ENCODE data around the gene PRAMEF18. TPM values are rescaled to one million over a fixed set of nuclear protein-coding genes. Genes with fewer than 3 reads are reported as not detected.
"Not testable (repeated sequence)": the region's sequence is repeated elsewhere in the genome, so short reads cannot be mapped to it uniquely, and the experiment has no call there.

The PRAMEF18 gene
- total and polyA plus RNA-seq, 11 donors: not detected

DNA sequence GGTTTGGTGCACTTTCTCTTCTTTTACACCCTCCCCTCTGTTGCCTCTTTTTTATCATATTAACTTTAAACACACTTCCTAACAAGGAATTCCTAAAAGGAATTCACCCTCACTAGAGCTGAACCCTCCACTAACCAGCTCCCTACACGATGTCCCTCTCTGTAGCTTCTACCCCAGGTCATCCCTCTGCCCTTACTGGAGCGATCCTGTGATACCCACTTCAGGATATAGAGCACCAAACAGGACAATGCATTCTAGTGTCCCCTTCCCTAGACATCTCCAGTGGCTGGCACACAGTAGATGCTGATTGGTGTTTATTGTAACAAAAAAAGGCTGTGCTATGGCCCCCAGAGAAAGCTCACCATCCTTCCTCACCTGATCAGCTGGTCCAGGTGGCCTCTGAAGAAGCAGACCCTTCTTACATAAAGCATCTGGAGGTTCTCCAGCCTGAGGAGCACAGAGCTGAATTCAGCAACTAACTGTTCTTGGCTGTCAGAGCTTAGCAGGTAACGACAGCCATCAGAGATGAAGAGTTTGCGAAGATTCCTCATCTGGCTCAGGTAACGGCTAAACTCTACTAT, 1.4 kb downstream of the PRAMEF18 start:
- Histone ChIP-seq H3K9me3 (no peaks in the 10 kb centered on the region), H3K27me3 (peaks cover 0 to 7% (median 3%) of the 10 kb centered on the region in 9 donors), H3K36me3 (no peaks in the 10 kb centered on the region), H3K4me1 (no peaks in the 10 kb centered on the region), H3K27ac (no peak overlapping the region), H3K4me3 (no peak overlapping the region)
- DNase-seq (peak in 1 of 5 donors; percentile 10), ATAC-seq (peak in 1 of 4 donors; percentile 54)
- TF ChIP-seq, protein P1, sequence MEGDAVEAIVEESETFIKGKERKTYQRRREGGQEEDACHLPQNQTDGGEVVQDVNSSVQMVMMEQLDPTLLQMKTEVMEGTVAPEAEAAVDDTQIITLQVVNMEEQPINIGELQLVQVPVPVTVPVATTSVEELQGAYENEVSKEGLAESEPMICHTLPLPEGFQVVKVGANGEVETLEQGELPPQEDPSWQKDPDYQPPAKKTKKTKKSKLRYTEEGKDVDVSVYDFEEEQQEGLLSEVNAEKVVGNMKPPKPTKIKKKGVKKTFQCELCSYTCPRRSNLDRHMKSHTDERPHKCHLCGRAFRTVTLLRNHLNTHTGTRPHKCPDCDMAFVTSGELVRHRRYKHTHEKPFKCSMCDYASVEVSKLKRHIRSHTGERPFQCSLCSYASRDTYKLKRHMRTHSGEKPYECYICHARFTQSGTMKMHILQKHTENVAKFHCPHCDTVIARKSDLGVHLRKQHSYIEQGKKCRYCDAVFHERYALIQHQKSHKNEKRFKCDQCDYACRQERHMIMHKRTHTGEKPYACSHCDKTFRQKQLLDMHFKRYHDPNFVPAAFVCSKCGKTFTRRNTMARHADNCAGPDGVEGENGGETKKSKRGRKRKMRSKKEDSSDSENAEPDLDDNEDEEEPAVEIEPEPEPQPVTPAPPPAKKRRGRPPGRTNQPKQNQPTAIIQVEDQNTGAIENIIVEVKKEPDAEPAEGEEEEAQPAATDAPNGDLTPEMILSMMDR (IDR thresholded peaks at IDR 0.05): no peak
- intact Hi-C loops (cut with DNase I): no loop called here
- 74 to 83% (median 77%) methylated on average over 5 of the region's 5 CpGs for WGBS, 4 donors

DNA sequence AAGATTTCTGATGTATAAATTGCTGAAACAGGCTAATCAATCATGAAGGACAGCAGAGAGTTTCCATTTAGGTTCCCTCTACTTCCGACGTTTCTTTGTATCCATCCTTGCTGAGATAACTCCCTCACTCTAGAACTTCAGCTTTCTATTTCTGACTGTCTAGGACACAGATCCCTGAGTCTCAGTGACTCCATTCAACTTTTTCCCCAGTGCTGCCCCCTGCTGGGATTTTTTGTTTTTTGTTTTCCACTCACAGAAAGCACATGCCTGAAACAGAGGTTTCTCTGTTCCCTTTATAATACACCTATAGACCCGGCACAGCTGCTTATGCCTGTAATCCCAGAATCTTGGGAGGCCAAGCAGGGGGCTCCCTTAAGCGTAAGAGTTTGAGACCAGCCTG, 3.2 kb downstream of the PRAMEF18 start:
- H3K9me3 ChIP-seq; H3K27ac ChIP-seq; H3K4me1 ChIP-seq; ATAC-seq; H3K27me3 ChIP-seq; intact Hi-C loops (cut with DNase I); H3K36me3 ChIP-seq; H3K4me3 ChIP-seq; DNase-seq: not testable (repeated sequence)
- WGBS, 4 donors: no CpG with 5 or more reads among the region's 4 CpGs

DNA sequence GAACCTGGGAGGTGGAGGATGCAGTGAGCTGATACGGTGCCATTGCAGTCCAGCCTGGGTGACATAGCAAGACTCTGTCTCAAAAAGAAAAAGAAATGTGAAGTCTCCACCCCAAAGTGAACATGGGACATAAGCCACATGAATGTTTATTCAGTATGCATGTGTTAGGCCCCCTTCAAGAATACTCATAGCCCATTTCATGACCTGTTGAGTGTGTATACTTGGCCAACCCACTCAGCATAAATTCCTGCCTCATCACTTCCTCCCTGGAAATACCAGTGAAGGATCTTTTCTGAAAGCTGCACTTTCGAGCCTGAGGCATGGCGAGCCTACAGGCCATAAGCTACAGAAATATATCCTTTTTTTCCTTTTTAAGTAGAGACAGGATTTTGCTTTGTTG, 6.8 kb downstream of the PRAMEF18 start:
- H3K9me3 ChIP-seq; H3K4me3 ChIP-seq; H3K36me3 ChIP-seq; H3K27me3 ChIP-seq; DNase-seq; intact Hi-C loops (cut with DNase I); H3K4me1 ChIP-seq; ATAC-seq; H3K27ac ChIP-seq: not testable (repeated sequence)
- no CpG with 5 or more reads among the region's 3 CpGs for WGBS, 4 donors

DNA sequence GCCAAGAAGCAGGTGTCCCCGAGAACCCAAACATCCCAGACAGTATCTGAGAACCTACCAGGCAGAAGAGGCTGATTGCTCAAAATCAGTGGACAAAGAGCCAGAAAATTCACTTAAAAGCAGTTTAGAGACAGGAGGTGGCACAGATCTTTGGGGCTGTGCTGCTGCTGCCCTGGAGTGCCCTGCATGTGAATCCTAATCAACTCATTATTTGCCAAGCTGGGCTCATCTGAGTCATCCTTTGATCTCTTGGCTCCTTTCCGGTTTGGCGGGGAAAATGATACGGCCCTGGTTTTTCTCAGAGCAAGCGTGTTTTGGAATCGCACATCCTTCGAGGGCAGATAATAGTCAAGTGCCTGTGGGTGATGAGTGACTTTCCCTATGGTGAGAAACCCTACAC, 9.3 kb downstream of the PRAMEF18 start:
- H3K4me3 ChIP-seq; H3K4me1 ChIP-seq; H3K36me3 ChIP-seq; H3K9me3 ChIP-seq; DNase-seq; H3K27me3 ChIP-seq; intact Hi-C loops (cut with DNase I); ATAC-seq; H3K27ac ChIP-seq: not testable (repeated sequence)
- no CpG with 5 or more reads among the region's 7 CpGs for WGBS, 4 donors

DNA sequence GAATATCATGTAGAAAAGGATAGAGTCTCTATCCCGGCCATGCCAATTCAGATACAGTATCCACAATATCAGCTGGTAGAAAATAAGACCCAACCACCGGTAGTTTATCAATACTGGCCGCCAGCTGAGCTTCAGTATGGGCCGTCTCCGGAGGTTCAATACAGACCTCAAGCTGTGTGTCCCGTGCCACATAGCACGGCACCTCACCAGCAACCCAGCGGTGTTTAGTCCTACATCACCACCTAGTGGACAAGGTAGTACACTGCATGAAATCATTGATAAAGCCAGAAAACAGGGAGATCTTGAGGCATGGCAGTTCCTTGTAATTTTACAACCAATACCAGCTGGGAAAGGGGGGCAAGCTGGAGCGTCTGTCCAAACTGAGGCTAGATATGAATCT, 17.2 kb downstream of the PRAMEF18 start:
- H3K27ac ChIP-seq; H3K27me3 ChIP-seq; H3K4me3 ChIP-seq; intact Hi-C loops (cut with DNase I); H3K36me3 ChIP-seq; H3K9me3 ChIP-seq; H3K4me1 ChIP-seq; DNase-seq; ATAC-seq: not testable (repeated sequence)
- WGBS, 4 donors: no CpG with 5 or more reads among the region's 9 CpGs

DNA sequence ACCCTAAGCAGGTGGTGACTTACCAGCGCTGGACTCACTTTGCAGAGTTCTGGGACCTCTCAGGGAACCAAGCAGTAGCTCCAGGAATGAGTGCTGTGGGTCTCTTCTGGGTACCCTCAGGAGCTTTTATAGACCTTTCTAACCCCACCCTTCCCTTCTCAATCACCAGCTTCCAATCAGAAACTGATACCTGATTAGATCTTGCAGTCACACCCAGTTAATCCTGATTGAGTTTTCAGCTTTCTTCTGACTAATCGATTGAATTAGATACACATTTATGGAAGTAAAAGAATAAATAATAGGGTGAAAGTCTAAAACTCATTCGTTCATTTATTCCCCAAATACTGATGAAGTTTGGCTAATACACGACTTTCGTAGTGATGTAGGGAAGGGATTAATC, 24.6 kb downstream of the PRAMEF18 start, which contains the start of gene PRAMEF13:
Gene PRAMEF13, minus strand, starts transcription at position 101 of the 400 bp plus-strand sequence. CDS start 1,820 bp downstream, outside the sequence.
- H3K4me1 ChIP-seq; H3K27me3 ChIP-seq; H3K36me3 ChIP-seq; ATAC-seq; intact Hi-C loops (cut with DNase I); H3K9me3 ChIP-seq; H3K27ac ChIP-seq; H3K4me3 ChIP-seq; DNase-seq: not testable (repeated sequence)
- WGBS, 4 donors: 91% methylated on average over 3 of the region's 5 CpGs; no CpG with 5 or more reads in 3 of the 4 donors

Other genes with a start within 250 kb of the PRAMEF18 start
- not detected for gene PRAMEF27, start 169.6 kb downstream of the PRAMEF18 start, total RNA-seq
- not detected for gene PRAMEF27, start 169.6 kb downstream of the PRAMEF18 start, polyA plus RNA-seq
- not detected for gene HNRNPCL3, start 165.4 kb downstream of the PRAMEF18 start, total RNA-seq
- gene HNRNPCL3, start 165.4 kb downstream of the PRAMEF18 start, polyA plus RNA-seq: not detected
- not detected for gene PRAMEF25, start 155.4 kb downstream of the PRAMEF18 start, total RNA-seq
- gene PRAMEF25, start 155.4 kb downstream of the PRAMEF18 start, polyA plus RNA-seq: not detected
- gene HNRNPCL2, start 109.3 kb downstream of the PRAMEF18 start, total RNA-seq: not detected
- gene HNRNPCL2, start 109.3 kb downstream of the PRAMEF18 start, polyA plus RNA-seq: not detected
- not detected for gene PRAMEF26, start 70.1 kb downstream of the PRAMEF18 start, total RNA-seq
- gene PRAMEF26, start 70.1 kb downstream of the PRAMEF18 start, polyA plus RNA-seq: not detected
- not detected for gene HNRNPCL4, start 60.5 kb downstream of the PRAMEF18 start, total RNA-seq
- not detected for gene HNRNPCL4, start 60.5 kb downstream of the PRAMEF18 start, polyA plus RNA-seq
- not detected for gene PRAMEF9, start 54.3 kb downstream of the PRAMEF18 start, total RNA-seq
- gene PRAMEF9, start 54.3 kb downstream of the PRAMEF18 start, polyA plus RNA-seq: not detected
- not detected for gene PRAMEF13, start 24.7 kb downstream of the PRAMEF18 start, total RNA-seq
- not detected for gene PRAMEF13, start 24.7 kb downstream of the PRAMEF18 start, polyA plus RNA-seq
- gene PRAMEF5, start 28.0 kb upstream of the PRAMEF18 start, total RNA-seq: not detected
- not detected for gene PRAMEF5, start 28.0 kb upstream of the PRAMEF18 start, polyA plus RNA-seq
- not detected for gene PRAMEF8, start 59.0 kb upstream of the PRAMEF18 start, total RNA-seq
- gene PRAMEF8, start 59.0 kb upstream of the PRAMEF18 start, polyA plus RNA-seq: not detected
- gene PRAMEF33, start 77.4 kb upstream of the PRAMEF18 start, total RNA-seq: not detected
- not detected for gene PRAMEF33, start 77.4 kb upstream of the PRAMEF18 start, polyA plus RNA-seq
- not detected for gene PRAMEF15, start 89.4 kb upstream of the PRAMEF18 start, total RNA-seq
- gene PRAMEF15, start 89.4 kb upstream of the PRAMEF18 start, polyA plus RNA-seq: not detected
- gene PRAMEF14, start 121.0 kb upstream of the PRAMEF18 start, total RNA-seq: not detected
- not detected for gene PRAMEF14, start 121.0 kb upstream of the PRAMEF18 start, polyA plus RNA-seq
- not detected for gene PRAMEF19, start 145.8 kb upstream of the PRAMEF18 start, total RNA-seq
- not detected for gene PRAMEF19, start 145.8 kb upstream of the PRAMEF18 start, polyA plus RNA-seq
- gene PRAMEF17, start 163.5 kb upstream of the PRAMEF18 start, total RNA-seq: not detected
- gene PRAMEF17, start 163.5 kb upstream of the PRAMEF18 start, polyA plus RNA-seq: not detected
- gene PRAMEF20, start 184.3 kb upstream of the PRAMEF18 start, total RNA-seq: not detected
- not detected for gene PRAMEF20, start 184.3 kb upstream of the PRAMEF18 start, polyA plus RNA-seq